LoVo (cell line): Measurements from ENCODE around the gene FKBP8.

ENCODE experiments used
- DNase-seq: peaks from one replicate; pipeline ENCODE4 v3.0.0-alpha.2; 2016; ENCODE audit warnings: low spot score

The FKBP8 gene

DNA sequence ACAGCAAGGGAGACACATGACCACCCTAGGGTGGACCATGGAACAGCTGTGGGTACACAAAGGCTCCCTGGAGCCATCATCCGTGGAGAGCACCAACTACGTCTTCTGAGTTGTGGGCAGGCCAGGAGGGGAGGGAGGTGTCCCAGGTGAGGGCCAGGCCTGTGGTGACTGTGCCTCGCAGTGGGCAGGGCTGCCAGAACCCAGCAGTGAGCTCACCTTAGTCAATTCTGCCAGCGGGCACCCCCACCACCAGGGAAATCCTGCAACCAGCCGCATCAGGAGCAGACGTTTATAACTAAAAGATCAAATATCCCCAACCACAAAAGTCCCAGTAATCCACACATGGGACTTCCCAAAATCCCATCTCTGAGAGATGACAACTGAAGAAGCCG is 41.1 kb downstream of the FKBP8 start:
- DNase-seq: no peak

DNA sequence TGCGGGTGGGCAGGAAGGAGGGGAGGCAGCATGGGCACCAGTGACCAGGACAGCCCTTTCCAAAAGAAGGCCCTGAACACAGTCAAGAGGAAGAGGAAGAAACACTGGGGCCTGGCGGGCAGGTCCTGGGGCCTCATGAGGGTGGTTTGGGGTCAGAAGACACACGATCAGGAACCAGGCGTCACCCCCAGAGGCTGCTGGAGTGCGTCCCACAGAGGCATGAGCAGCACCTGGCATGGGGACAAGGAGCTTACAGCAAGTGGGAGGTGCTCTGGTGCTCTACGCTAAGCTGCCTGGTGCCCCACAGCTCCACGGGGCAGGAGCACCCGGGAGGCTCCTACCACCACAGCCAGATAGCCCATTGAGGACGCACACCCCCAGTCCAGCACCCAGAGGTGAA is 41.5 kb downstream of the FKBP8 start:
- no peak for DNase-seq

DNA sequence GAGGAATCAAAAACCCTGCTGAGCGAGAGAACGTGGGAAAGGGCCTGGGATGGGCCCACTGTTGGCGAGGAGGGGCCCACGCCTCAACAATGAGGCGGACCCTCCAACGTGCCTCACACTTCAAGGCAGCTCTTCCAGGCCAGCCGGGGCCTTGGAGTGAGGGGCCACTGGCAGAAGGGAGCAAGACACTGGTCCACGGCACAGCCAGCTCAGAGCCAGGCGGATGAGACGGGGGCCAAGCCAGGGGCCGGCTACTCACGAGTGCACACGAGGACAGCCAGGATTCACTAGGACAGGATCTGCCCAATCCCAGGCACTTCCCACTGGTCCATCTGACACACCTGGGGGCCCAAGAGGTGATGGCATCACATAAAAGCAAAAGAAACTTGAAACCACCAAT is 42.0 kb downstream of the FKBP8 start:
- DNase-seq: no peak

DNA sequence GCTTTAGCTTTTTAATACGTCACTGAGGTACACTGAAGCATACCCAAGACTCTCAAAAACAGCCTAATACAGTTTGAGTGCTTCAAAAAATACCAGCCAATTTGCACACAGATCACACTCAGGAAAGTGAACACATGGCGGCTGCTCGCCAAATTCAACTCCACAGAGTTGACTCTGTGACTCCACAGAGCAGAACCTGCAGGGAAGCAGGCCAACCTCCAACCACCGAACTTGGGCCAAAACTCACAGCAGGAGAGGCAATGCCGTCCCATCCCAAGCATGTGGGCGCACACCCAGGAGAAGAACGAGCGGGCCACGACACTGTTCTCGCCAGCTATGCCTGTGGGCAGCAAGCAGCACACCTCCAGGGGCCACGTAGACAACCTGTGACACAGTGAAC is 42.6 kb downstream of the FKBP8 start:
- no peak for DNase-seq

DNA sequence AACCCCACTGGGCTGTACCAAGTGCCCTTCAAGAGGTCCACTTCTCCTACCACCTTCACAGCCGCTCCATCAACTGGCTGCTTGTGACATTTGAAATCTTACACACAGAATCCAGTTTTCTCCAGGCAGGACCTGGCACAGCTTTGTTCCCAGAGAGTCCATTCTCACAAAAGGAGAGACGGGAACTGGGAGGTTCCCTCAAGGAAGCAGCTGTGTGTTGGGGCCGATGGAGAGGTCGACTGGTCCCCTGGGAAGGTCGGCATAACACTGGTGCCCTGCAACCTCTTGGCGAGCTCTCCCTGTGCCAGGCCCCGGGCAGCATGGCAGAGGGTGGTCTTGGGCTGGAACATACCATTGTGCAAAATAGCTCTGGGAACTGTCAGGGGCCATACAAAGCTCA is 43.0 kb downstream of the FKBP8 start:
- no peak for DNase-seq

DNA sequence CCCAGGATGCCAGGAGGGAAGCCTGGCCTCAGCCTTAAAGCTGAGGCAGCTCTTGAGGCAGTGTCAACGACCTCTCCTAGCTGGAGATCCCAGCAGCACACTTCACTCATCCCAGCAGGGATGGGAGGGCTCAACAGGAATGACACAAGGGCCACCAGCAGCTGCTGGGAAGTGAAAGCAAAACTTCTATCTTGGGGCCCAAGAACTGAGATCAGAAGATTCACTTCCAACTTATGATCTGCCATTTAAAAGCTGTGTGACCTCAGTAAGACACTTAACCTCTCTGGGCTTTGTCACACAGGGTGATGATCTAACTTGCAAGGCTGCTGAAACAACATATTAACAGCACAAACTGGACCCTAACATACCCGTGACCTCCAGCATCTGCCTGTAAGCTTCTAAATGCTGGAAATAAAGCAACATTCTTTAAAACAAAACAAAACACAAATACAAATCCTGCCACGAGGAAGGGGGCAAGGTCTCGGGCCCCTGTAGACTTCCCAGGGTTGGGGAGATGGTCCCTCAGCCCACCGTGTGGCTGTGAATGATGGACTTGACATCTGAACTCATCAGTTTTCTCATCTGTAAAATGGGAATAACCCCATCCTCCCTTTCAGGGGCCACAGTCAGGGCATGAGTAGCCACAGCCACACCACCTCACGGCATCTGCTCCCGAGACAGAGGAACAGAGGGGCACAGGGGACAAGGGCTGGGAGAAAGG is 44.2 kb downstream of the FKBP8 start:
- DNase-seq: no peak

DNA sequence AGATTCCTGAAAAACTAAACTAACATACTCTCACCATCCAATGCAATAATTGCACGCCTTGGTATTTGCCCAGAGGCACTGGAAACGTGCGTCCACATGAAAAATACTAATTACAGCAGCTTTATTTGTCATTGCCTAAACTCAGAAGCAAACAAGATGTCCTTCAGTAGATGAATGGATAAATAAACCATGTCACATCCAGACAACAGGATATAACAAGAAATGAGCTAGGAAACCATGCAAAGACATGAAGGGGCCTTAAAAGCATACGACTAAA is 46.5 kb downstream of the FKBP8 start:
- DNase-seq: no peak

DNA sequence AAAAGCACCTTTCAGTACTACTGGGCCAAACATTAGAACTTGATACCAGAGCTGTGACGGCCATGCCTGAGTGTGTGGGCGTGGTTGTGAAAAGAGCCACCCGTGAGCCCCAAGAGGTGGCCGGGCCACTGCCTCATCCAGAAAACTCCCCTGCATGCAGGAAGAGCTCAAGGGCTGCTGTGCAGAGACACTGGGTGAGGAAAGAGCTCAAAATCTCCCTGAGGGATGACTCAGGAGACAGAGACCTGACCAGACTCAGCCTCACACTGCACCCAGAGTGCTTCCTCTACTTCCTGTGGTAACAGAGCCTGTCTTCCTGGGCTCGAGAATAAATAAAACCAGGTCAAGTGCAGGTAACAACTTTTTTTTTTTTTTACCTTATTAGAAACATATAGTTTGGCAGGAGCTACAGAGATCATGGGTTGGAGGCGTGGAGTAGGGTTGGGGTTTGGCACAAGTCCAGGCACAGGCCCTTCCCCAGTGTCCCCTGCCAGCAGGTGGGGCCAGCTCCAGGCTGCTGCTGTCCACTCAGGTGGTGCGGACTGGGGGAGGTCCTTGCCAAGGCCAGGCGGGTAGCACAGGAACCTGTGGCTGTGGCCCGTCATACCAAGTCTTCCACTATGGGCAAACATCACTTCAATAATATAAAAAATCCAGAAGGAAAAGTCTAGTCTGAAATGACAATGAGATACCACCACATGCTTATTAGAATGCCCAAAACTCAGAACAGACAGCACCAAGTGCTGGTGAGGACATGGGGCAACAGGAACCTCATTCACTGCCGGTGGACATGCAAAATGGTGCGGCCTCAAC is 47.0 kb downstream of the FKBP8 start:
- DNase-seq: no peak

DNA sequence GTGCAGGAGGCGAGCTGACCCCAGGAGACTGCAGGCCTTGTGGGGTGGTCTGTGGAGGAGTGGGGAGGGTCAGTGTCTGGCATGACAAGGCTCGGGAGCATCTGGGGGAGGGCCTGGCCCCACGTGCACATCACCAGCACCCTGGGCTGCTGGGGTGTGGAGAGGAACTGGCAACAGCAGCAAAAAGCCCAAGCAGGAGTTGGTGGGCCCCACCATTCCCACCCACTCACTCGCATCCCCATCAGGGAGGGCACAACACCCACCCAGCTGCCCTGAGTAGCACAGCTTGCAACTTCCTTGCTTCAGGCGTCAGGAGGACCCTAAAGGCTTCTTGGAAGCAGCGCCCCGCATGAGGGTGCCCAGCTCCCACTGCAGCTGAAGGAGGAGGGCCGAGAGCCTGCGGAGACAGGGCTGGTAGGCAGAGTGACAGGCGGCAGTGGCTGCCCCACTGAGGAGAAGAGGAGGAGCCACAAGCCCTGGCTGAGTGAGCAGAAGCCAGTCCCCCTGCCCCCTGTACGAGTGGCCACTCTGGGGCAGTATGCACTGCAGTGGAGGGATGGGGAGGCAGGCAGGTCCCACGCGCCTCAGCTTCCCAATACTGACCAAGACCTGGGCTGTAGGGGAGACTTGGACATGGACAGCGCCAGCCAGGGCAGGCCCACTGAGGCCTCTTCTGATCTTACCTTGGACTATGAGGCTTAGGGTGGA is 48.0 kb downstream of the FKBP8 start:
- no peak for DNase-seq

DNA sequence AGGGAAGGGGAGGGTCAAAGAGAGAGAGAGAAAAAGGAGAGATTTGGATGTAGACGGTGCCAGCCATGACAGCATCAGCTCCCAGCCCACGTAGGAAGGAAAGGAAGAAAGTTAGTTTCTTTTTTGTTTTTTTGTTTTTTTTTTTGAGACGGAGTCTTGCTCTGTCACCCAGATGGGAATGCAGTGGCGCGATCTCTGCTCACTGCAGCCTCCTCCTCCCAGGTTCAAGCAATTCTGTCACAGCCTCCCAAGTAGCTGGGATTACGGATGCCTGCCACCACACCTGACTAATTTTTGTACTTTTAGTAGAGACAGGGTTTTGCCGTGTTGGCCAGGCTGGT is 49.1 kb downstream of the FKBP8 start:
- DNase-seq: no peak

DNA sequence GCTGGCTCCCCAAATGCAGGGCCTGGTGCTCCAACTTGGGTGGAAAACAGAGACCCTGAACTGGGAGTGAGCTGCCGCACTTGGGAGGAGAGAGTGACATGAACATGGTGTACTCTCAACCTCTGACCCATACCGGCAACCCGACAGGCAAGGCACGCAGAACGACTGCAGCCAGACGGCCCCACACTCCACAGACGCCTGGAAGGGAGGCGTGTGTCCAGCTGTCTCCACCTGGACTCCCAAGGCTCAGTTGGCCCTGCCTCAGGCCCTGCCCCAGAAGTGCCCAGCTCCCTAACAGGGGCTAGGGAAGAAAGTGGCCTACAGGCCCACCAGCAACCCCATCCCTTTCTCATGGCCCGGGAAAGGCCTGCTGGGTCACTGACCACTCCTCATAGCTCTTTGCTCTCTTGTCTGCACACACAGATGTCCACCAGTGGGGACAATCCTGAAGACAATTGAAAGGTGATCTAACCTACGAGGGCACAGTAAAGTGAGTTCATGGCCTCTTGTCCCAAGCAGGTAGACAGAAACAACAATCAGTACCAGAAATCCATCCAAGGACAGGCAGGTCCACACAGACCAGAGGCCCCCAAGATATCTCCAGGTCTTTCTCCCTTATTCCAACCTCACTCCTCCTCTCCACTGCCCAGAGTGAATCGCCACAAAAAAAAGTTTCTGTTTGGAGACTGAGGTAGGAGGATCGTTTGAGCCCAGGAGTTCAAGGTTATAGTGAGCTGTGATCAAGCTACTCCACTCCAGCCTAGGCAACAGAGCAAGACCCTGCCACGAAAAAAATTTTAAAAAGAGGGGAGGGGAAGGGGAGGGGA is 49.7 kb downstream of the FKBP8 start:
- no peak for DNase-seq

DNA sequence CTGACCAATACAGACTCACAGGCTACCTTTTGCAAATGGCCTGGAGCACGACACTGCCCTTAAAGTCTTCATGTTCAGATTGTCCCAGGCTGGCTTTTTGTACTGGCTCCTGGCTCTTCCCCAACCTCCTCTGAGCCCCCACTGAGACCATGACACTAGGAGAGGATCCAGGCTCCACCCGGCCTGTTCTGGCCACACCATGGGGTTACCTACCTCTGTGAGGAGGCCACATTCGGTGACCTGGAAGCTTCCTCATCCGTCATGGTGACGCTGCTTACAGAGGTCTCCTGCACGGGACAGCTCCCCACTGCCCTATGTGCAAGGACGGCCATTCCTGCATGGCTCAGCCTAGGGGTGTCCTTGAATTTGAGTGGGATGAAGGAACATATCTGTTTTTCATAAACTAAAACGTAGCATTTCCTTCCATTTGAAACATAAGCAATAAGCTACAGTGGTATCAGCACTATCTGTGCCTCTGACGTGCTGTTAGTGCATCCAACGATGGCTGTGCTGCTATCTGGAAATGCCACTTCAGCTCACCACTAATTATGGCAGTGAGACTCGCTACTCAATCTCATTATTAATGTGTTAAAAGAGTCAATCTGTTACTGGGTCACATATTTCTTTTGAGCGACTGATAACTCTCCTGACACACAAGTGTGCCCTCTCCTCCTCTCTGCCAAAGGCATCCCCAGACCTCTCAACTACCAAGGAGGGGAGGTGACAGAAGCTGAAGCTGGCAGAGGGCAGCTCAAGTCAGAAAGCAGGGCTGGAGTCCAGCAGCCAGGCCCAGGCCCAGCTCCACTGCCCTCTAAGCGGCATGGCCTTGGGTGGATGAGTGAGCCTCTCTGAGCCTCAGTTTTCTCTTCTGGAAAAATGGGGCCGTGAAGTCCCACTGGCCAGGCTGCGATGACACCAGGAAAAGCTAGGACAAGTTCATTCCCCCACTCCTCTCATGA is 51.1 kb downstream of the FKBP8 start:
- no peak for DNase-seq

DNA sequence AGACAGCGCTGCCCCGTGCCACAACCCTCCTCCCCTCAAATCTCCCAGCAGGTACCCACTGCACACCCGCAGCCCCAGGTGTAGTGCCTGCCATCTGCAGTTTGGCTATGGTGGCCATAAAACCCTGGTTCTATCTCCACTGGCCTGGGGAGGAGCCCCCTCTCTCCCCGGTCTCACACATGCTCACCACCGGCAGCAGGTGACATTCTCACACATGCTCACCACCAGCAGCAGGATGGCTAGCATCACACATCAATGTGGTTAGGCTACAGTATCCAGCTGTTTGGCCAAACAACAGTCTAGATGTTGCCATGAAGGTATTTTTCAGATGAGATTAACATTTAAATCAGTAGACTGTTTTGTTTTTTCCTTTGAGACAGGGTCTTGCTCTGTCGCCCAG is 52.6 kb downstream of the FKBP8 start:
- DNase-seq: no peak

DNA sequence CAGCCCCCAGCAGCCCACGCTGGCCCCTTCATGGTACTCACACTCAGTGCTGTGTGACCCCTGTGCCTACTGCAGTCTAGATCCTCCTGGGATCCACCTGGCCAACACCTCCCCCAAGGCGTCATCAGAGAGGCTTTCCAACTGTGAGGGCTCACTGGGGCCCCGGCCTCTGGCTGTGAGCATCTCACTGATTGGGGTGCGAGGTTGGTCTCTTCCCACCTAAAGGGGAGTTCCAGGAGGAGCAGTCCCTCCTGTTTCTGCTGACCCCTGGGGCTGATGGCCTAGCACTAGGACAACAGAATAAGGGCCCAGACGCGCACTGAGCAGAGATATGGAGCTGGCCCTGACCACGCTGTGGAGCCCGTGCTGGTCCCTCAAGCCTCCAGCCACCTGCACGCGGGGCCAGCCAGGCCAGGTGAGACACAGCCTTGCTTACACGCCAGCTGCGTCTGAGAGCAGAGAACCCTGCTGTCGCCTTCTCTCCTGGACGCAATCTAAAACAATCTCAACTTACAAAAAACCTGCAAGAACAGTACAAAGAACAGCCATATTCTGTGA is 53.7 kb downstream of the FKBP8 start:
- no peak for DNase-seq

DNA sequence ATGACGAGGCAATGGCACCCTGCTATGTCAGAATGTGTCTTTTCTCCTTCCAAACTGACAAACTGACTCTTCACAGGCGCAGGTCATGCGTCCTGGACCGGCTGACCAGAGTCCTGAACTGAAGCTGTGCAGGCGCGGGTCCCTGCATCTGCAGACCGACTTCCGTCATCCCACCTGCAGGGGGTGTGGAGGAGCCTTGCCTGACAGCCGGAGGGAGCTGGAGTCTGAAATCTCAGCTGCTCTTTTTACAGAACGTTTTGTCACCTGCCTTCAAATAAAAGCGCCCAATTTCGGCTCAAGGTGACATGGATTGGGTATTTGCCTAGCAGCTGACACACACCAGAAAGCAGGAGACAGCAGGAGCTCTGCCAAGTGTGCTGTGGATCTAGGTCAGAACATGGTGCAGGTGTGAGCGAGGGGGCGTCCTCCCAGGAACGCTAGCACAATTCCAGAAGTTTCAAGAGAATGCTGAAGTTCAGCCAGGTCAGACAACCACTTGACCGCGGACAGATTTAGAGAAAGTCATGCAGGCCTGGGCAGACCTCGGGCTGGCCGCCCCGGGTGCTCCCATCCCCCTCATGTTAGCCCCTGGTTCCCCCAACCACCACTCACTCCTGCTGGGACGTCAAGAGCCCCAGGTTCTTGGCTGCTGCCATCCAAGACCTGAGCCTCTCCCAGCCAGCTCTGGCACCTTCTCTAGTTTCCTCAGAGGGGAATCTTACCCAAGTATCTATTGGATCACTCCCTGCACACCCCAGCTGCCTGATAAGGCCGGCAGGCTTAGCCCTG is 54.3 kb downstream of the FKBP8 start:
- DNase-seq: no peak

DNA sequence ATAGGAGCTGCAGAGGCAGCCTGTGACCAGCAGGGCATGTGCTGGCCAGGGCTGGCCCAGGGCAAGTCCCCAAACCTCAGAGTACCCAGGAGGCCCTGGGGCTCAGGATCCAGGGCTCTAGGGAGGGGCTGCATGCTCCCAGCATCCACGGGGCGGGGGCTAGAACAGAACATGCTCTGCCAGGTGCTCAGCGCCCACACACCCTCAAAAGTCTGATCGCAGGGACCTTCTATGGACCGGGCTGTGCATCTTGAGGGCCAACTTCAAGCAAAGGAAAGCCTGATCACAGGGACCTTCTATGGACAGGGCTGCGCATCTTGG is 55.0 kb downstream of the FKBP8 start:
- DNase-seq: no peak

DNA sequence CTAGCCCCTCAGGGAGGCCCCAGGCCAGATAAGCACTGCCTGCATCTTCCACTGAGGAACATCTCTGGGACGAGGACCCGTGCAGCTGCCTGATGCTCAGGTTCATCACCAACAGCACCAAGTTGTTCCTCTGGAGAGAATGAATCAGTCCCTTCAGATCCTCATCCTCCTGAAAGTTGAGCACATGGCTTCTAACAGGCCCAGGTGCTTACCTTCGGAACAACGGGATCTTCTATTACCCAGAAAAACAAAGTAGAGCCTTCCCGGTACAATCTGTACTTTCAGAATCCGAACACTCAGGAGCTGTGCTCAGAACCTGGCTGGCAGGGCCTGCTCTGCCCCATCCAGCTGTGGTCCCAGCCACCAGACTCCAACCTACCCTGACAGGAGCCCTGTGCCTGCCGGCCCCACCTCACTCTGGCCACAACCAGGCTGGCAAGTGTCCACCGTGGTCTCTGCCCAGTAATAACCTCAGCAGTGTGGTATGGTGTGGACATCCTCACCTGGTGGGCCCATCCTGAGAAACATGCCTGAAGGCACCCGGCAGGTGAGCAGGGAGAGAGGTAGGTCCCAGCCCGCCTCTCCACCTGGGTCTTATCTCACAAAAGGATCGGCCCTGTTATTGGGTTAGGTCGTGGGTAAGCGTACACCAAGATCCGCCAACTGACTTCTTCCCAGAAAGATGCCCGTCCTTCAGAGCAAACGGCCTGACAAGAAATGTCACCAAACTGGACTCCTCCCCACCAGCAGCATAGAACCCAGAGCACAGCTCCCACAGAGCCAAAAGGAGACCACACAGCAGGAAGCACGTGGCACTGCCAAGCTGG is 55.6 kb downstream of the FKBP8 start:
- DNase-seq: no peak

DNA sequence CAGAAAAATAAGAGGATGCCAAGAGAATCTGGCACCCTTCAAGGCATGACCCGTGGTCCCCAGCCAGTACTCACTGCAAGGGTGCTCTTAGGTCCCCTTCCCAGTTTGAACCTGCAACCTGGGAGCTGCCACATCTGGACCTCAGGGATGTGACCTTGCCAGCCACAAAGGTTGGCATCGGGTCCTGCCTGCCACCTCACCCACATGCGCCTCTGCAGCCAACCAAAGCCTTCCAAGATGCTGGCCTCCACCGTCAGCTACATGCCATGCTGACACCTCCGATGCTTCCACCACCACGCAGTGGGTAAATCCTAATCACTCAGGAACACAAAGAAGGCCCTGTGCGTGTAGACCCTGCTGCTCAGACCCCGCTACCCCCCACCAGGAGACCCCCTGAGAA is 56.6 kb downstream of the FKBP8 start:
- DNase-seq: no peak

DNA sequence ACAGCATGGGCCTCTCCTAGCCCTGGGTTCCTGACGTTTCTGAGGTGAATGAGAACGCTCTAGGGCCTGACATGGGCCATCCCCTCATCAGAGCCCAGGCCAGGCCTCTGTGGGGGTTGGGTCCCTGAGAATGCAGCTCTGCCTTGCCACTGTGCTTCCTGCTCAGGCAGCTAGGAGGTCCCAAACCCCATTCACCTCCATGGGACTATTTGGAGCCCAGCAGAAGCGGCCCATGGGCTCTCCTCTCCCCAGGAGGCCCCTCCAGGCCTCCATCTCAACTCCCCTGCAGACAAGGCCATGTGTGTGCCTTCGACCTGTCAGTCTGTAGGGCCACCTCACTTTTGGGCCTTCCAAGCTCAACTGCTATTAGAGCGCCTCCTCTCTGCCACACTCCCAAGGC is 58.4 kb downstream of the FKBP8 start:
- no peak for DNase-seq
